ENCODE measurements around the gene GLMN. TPM values are rescaled to one million over a fixed set of nuclear protein-coding genes. Genes with fewer than 3 reads are reported as not detected.

The GLMN gene
- total RNA-seq, 1 experiment from 2014 or later: 10.4 TPM

- Histone ChIP-seq H3K4me1 (ENCODE audit: control insufficient read depth, insufficient read depth, low read length) (no peaks in the 10 kb centered on the region), H3K9me3 (ENCODE audit: control insufficient read depth, insufficient read depth, low read depth, low read length) (peaks cover 4% of the 10 kb centered on the region; the same call in 1 of the 2 replicates), H3K27me3 (ENCODE audit: control insufficient read depth, insufficient read depth, low read length) (no peaks in the 10 kb centered on the region), H3K4me3 (ENCODE audit: low read depth in 2 of 2, low read length in 2 of 2) (no peak overlapping the region), H3K27ac (ENCODE audit: low read length) (no peak overlapping the region), H3K36me3 (ENCODE audit: control insufficient read depth, insufficient read depth, low read length) (no peaks in the 10 kb centered on the region)
- ATAC-seq (no peak), DNase-seq (ENCODE audit: low read depth, low spot score) (no peak)
- BruUV-seq (replicated peaks): no TSS peak
- intact Hi-C loops (cut with micrococcal nuclease; ENCODE audit: unreplicated experiment): no loop called here
- POLR2A ChIA-PET: no interaction called here
- CTCF ChIA-PET: no interaction called here
- in situ Hi-C loops (cut with HindIII; ENCODE audit: low pct_unique_long_range_greater_than_20kb, low sequenced_read_pairs): no loop called here
- TF ChIP-seq REST (IDR thresholded peaks at IDR 0.05; ENCODE audit: insufficient read depth in 1 of 2, low read depth in 2 of 2, low read length in 1 of 2): no peak
- no peak for TF ChIP-seq SIN3A (IDR thresholded peaks at IDR 0.05; ENCODE audit: borderline replicate concordance, insufficient read depth, low read depth, low read length)
- no peak for TF ChIP-seq CTCF (IDR thresholded peaks at IDR 0.05)
- TF ChIP-seq TCF7L2 (IDR thresholded peaks at IDR 0.05; ENCODE audit: low read depth, low read length): no peak
- no peak for TF ChIP-seq POLR2AphosphoS5 (IDR thresholded peaks at IDR 0.05; ENCODE audit: low read depth, low read length)
Observed at GRCh38 chr1:92329347-92330129, 30.8 kb upstream of the GLMN start.

- intact Hi-C loops (cut with micrococcal nuclease; ENCODE audit: unreplicated experiment): no loop called here
- in situ Hi-C loops (cut with HindIII; ENCODE audit: low pct_unique_long_range_greater_than_20kb, low sequenced_read_pairs): no loop called here
- ATAC-seq (no peak), DNase-seq (ENCODE audit: low read depth, low spot score) (no peak)
- Histone ChIP-seq H3K4me1 (ENCODE audit: control insufficient read depth, insufficient read depth, low read length) (no peaks in the 10 kb centered on the region), H3K27me3 (ENCODE audit: control insufficient read depth, insufficient read depth, low read length) (no peaks in the 10 kb centered on the region), H3K27ac (ENCODE audit: low read length) (no peak overlapping the region), H3K9me3 (ENCODE audit: control insufficient read depth, insufficient read depth, low read depth, low read length) (peaks cover 4% of the 10 kb centered on the region; the same call in 1 of the 2 replicates), H3K4me3 (ENCODE audit: low read depth in 2 of 2, low read length in 2 of 2) (no peak overlapping the region), H3K36me3 (ENCODE audit: control insufficient read depth, insufficient read depth, low read length) (peaks cover 4% of the 10 kb centered on the region)
- CTCF ChIA-PET: no interaction called here
- no TSS peak for BruUV-seq (replicated peaks)
- POLR2A ChIA-PET: no interaction called here
- TF ChIP-seq REST (IDR thresholded peaks at IDR 0.05; ENCODE audit: insufficient read depth in 1 of 2, low read depth in 2 of 2, low read length in 1 of 2) (no peak), POLR2AphosphoS5 (IDR thresholded peaks at IDR 0.05; ENCODE audit: low read depth, low read length) (no peak), TCF7L2 (IDR thresholded peaks at IDR 0.05; ENCODE audit: low read depth, low read length) (no peak), SIN3A (IDR thresholded peaks at IDR 0.05; ENCODE audit: borderline replicate concordance, insufficient read depth, low read depth, low read length) (no peak), CTCF (IDR thresholded peaks at IDR 0.05) (no peak)
Observed at GRCh38 chr1:92327794-92328193, 29.0 kb upstream of the GLMN start.
